Choroid plexus epithelial cell (primary cell): ENCODE results near the gene CACNA1D.

Experiments
- DNase-seq: peaks from one replicate; pipeline ENCODE4 v3.0.0-alpha.2; 2010; ENCODE audit warnings: low read depth
- H3K4me3 ChIP-seq: 2 replicates; pipeline ENCODE4 v1.5.1; 2011; ENCODE audit warnings: low read depth, mild to moderate bottlenecking, control low read depth, low read length, moderate library complexity
- TF ChIP-seq, protein P1 (sequence below): conservative IDR thresholded peaks from 2 replicates; pipeline ENCODE4 v1.5.1; 2011; ENCODE audit warnings: low read depth, mild to moderate bottlenecking, control low read depth, inconsistent platforms, low read length, moderate library complexity

Gene CACNA1D

GRCh38 chr3:53590606-53591005 lies 96.2 kb downstream of the CACNA1D start:
- TF ChIP-seq, protein P1, sequence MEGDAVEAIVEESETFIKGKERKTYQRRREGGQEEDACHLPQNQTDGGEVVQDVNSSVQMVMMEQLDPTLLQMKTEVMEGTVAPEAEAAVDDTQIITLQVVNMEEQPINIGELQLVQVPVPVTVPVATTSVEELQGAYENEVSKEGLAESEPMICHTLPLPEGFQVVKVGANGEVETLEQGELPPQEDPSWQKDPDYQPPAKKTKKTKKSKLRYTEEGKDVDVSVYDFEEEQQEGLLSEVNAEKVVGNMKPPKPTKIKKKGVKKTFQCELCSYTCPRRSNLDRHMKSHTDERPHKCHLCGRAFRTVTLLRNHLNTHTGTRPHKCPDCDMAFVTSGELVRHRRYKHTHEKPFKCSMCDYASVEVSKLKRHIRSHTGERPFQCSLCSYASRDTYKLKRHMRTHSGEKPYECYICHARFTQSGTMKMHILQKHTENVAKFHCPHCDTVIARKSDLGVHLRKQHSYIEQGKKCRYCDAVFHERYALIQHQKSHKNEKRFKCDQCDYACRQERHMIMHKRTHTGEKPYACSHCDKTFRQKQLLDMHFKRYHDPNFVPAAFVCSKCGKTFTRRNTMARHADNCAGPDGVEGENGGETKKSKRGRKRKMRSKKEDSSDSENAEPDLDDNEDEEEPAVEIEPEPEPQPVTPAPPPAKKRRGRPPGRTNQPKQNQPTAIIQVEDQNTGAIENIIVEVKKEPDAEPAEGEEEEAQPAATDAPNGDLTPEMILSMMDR, result no peak
- DNase-seq, result no peak

GRCh38 chr3:53591646-53592045 lies 97.2 kb downstream of the CACNA1D start:
- TF ChIP-seq, protein P1, result no peak
- no peak for DNase-seq
- H3K4me3 ChIP-seq, result no peak overlapping the region

More at GRCh38 chr3:53590606-53591005, 96.2 kb downstream of the CACNA1D start:
- no peak overlapping the region for H3K4me3 ChIP-seq

GRCh38 chr3:53592862-53593261 lies 98.5 kb downstream of the CACNA1D start:
- DNase-seq, result no peak
- TF ChIP-seq, protein P1, result no peak

GRCh38 chr3:53593611-53594010 lies 99.2 kb downstream of the CACNA1D start:
- H3K4me3 ChIP-seq, result no peak overlapping the region
- TF ChIP-seq, protein P1, result no peak
- no peak for DNase-seq

More at GRCh38 chr3:53592862-53593261, 98.5 kb downstream of the CACNA1D start:
- no peak overlapping the region for H3K4me3 ChIP-seq

- TF ChIP-seq, protein P1, result no peak
- no peak for DNase-seq
- no peak overlapping the region for H3K4me3 ChIP-seq
Observed at GRCh38 chr3:53594276-53594675, 99.9 kb downstream of the CACNA1D start.

DNA sequence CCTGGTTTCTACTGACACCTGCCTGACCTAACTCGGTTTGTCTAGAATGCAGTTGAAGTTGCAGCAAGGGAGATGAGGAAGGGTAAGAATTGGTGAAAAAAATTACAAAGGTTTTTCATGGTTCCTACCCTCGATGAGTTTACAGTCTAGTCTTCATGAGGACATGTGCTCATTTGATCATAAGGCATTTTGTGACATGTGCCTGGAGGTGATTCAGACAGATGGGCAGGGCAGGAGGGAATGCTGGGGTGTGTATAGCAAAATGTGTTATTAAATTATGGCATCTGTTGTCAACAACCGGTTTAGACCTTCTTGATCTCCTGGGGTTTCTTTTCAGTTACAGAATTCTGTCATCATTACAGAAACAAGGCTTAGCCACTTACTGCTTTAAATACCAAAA lies 101.2 kb downstream of the CACNA1D start:
- no peak overlapping the region for H3K4me3 ChIP-seq
- TF ChIP-seq, protein P1, result no peak
- DNase-seq, result no peak

- no peak for DNase-seq
- TF ChIP-seq, protein P1, result no peak
- no peak overlapping the region for H3K4me3 ChIP-seq
Observed at GRCh38 chr3:53597136-53597915, 102.9 kb downstream of the CACNA1D start.
